MM.1S (cell line): ENCODE measurements around the gene SH3BP5L.

ENCODE experiments used
- CTCF ChIP-seq: fragments of 300-600 bp; sonication (generic); IDR thresholded peaks from 2 replicates; pipeline ENCODE4 v1.5.1; 2016; ENCODE audit warnings: antibody characterized with exemption, low read length, mixed read lengths
- EZH2 ChIP-seq: fragments of 300-600 bp; sonication (generic); optimal IDR thresholded peaks from 2 replicates; pipeline ENCODE3; 2017; ENCODE audit warnings: low read depth, mild to moderate bottlenecking, antibody characterized with exemption, low read length, mixed read lengths
- EZH2phosphoT487 ChIP-seq: fragments of 300-600 bp; sonication (generic); IDR thresholded peaks from 2 replicates; pipeline ENCODE4 v1.6.1; 2018; ENCODE audit warnings: antibody characterized with exemption, low read length

GRCh38 chr1:248849152-248849551 is 23.4 kb upstream of the SH3BP5L start:
- no peak for TF ChIP-seq EZH2
- no peak for TF ChIP-seq CTCF
- TF ChIP-seq EZH2phosphoT487 = no peak
